ENCODE measurements around the gene LYRM9.
"Not testable (repeated sequence)": the region's sequence is repeated elsewhere in the genome, so short reads cannot be mapped to it uniquely, and the experiment has no call there.

The LYRM9 gene

DNA sequence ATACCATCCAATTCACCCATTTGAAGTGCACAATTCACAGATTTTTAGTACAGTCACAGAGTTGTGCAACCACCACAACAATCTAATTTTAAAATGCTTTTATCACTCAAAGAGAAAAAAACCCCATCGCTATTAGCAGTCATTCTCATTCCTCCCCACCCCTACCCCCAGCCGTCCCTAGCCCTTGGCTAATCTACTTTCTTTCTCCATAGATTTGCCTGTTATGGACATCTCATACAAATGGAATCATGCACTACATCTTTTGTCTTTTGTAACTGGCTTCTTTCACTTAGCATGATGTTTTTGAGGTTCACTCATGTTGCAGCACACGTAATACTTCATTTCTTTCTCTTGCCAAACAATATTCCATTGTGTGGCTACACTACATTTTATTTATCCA lies 20.4 kb downstream of the LYRM9 start:
- no peak for DNase-seq

DNA sequence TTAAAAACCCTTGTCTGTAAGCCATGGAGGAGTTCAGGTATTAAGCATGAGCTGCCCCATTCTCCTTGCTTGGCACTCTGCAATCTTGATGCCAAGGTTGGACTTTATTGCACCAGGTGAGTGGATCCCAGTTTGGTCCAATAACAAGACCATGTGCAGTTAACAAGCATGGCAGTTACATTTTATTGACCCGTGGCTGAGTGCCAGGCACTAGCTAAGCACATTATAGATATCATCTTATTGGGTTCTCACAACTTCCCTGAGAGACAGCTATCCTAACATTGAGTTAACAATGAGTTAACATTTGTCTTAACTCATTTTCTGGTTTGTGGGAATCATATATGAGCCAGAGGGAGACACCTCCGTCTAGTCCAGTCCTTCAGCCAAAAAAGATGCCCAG lies 21.8 kb downstream of the LYRM9 start:
- DNase-seq, result no peak

DNA sequence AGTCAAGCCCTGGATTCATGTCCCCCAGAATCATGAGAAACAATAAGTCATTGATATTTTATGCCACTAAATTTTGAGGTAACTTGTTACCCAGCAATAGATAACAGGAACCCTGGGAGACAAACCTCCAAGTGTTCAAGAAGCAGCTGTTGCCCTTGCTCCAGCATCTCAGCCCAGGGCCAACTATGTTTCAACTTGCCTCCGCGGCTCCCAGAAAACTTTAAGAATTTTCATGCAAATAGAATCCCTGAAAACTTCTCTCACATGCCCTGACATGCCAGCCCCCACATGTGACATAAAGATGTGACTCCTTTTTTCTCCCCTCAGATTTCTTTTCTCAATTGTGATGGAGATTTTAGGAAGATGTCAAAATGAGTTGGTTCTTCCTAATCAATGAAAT lies 22.8 kb downstream of the LYRM9 start:
- DNase-seq, result no peak

DNA sequence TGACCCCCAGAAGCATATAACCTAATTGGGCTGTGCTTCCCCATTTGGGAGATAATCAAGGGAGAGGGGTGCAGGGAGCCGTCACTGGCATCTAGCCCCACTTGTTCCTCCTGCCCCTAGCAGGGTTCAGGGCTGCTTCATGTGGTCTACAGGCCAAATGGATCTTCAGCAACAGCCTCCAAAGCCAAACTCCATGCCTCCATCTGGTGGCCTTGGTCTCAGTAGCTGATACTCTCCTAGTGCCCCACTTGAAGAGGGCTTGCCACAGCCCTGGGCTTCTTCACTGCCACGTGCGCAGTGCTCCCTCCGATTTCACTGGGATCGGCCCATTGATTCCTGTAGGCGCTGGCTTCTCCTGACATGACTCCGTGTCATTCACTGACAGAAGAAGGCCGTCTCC lies 24.6 kb downstream of the LYRM9 start:
- DNase-seq, result no peak

DNA sequence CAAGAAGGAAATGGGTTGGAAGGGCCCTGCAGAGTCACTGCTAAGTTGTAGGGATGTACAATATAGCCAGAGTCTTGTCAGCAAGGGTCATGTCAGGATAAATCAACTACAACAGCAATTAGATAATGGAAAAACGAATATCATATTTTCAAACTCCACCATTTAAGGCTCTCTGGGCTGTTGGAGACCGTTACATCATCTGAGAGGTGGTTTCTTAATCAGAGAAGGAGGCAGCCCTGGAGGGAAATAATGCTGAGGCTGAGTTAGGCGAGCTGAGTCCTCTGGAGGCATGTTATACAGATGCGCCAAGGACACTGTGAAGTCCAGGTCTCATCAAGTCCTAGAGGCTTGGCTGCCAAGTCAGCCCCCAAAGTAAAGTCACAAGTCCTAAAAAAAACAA lies 30.3 kb downstream of the LYRM9 start:
- DNase-seq, result no peak

DNA sequence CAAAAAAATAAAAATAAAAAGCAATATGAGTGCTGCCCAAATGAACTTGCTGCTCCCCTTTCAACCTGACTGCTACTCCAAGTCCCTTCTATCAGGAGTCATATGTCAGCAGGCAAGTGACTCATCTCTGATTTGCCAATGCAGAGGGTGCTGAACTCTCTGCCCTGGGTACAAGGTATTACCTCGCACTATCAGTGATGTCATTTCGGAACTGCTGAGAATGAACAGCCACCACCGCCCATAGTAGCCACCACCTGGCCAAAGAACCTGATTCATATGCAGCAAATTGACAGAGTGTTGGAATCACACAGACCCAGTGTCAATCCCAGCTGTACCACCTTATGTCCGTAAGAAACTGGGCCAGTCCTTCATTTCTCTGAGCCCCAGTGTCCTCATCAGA lies 31.2 kb downstream of the LYRM9 start:
- no peak for DNase-seq

DNA sequence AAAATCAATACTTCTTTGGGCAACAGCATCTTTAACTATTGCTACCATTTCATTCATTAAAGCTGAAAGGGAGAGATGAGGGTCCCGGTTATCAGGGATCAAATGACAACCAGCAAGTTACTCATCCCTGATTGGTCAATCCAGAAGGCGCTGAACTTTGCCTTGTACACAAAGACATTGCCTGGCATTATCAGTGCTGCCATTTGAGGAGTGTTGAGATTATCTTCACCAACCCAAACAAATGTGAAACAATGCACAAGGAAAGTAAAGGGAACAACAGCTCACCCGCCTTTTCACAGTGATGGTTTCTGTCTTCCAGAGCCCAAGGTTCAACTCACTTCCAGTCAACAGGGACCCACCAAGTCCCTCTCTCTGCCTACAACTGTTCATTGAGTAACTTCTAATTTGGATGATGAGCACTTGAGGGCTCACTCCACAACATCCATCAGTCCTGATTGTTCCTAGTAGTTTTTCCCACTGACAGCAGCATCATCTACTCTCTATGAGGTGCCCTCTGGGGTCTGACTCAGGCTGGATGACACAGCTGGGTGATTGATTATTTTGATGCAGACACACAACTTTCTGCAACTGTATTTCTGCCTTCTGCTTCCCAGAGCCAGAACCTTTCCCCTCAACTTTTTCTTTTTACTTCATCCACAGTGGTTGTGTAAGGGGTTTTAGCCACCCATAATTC lies 32.0 kb downstream of the LYRM9 start:
- no peak for DNase-seq

DNA sequence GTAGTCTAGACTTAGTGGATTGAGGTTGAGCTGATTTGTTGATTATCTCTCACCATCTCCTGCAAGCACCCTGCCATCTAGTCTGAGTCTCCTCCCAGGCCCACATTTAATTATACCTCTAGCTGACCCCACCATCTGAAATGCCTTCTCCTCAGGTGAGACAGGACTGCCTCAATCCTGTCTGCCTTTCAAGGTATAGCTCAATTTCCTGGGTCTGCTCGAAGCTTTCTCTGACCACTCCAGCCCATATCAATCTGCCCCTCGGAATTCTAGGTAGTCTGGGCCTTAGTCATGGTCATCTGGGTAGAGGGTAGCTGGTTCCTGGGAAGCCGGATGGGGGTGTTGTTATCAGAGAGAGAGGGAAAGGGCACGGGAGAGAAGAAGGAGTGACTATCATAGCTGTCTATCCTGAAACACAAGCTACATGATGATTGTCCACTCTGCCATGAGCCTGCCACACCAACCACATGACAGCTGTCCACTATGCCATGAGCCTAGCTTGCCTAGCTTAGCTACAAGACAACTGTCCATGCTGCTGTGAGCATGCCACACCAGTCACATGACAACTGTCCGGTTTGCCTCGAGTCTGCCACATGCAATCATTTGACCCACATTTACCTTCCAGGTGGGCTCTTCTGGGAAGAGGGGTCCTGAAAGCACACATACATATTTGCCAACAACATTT lies 34.4 kb downstream of the LYRM9 start:
- DNase-seq, result no peak

DNA sequence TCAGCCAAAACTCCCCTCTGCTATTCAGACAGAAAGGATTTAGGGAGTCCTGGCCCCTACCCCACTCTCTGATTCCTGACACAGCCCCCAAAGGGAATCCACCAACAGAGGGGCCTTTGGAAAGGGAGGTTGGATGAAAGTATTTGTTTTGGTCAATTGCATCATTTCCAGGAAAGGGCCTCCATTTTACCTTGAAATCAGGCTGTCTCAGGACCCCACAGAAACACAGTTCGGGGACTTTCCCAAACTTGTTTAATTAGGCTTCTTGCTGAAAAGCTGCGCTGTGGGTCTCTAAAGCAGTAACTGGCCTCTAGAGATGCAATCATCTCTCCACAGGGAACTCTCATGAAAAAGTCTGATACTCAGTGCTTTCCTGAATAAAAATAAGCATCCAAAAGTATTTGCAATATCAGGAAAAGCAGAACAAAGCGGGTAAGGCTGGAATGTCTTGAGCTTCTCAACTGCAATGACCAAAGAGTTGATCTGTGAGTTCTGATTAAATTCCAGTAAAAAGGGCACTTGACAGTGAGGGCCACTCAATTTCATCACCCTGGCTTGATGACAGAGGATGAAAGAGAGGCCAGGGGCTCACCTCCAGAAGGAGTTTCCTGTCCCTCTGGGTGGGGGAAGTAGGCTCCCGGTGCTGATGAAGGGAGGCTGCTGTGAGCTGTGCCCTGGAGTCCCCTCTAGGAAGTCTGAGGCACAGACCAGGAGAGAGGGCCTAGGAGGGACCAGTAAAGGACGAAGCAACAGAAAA lies 36.3 kb downstream of the LYRM9 start:
- no peak for DNase-seq

DNA sequence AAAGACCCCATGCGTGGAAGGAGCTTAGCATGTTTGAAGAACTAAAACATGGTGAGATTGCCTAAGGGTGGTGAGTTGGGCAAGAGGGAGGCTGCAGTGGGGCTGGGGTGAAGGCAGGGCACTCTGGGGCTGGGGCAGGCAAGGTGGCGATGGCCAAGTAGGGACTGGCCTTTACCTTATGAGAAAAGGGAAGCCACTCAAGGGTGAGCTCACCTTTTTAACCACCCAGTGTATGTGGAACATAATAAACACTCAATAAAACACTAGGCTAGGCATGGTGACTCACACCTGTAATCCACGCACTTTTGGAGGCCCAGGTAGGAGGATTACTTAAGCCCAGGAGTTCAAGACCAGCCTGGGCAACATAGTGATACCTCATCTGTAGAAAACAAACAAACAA lies 37.7 kb downstream of the LYRM9 start:
- no peak for DNase-seq

DNA sequence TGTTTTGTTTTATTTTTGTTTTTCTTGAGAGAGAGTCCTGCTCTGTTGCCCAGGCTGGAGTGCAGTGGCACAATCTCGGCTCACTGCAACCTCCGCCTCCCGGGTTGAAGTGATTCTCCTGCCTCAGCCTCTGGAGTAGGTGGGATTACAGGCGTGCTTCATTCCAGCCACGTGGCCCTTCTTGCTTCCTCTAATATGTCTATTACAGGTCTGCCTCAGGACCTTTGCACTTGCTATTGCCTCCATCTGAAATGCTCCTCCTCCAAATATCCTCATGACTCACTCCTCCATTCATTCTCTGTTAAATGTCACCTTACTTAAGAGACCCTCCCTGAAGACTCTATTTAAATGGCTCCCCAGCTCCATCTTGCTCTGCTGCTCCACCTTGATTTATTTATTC lies 39.0 kb downstream of the LYRM9 start:
- DNase-seq, result no peak

DNA sequence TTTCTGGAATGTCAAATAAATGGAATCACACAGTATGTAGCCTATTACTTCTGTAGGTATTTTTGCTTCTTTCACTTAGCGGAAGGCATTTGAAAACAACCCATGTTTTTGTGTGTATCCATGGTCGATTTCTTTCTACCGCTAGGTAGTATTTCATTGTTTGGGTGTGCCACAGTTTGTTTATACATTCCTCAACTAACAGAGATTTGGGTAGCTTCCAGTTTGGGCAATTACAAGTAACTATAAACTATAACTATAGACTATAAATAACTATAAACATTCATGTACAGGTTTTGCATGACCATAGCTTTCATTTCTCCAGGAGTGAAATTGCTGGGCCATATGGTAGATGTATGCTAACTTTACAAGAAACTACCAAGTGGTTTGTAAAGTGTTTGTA lies 40.1 kb downstream of the LYRM9 start:
- no peak for DNase-seq

DNA sequence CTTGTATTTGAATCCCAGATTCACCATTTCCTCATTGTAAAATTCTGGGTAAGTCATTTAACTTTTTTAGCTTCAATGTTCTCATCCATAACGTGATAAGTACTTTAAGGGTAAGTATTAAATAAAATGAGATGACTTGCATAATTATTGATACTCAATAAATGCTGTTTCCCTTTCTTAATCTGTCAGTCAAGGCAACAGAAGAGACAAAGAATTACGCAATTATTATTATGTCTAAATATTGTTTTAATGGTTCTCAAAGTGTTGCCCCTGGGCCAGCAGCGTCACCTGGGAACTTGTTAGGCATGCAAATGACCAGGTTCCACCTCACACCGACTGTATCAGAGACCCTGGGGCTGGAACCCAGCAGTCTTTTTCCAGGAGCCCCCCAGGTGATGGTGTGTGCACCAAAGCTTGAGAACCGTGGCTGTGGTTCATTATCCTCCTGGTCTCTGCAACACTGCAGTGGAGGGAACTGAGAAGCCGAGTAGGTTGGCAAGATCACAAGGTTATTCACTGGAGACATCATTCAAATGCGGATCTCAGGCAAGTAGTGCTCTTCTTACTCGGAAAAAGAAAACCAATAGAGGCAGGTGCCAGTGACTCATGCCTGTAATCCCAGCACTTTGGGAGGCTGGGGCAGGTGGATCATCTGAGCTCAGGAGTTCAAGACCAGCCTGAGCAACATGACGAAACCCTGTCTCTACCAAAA lies 43.5 kb downstream of the LYRM9 start:
- no peak for DNase-seq

DNA sequence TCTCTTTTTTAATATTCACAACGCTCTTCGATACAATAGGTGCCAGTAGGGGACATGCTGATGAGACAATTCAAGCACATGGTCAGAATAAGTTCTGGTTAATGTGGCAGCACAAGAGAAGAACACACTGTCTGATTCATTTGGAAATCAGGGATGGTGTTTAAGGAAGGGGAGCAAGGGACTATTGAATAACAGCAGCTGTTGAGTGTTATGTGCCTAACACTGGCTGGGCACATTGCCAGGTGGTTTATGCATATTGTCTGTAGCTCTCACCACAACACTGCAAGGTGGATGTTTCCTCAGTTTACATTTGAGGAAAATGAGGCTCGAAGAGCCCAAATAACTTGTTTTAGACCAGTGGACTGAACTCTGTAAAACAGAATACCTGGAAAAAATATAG lies 44.2 kb downstream of the LYRM9 start:
- DNase-seq, result no peak

DNA sequence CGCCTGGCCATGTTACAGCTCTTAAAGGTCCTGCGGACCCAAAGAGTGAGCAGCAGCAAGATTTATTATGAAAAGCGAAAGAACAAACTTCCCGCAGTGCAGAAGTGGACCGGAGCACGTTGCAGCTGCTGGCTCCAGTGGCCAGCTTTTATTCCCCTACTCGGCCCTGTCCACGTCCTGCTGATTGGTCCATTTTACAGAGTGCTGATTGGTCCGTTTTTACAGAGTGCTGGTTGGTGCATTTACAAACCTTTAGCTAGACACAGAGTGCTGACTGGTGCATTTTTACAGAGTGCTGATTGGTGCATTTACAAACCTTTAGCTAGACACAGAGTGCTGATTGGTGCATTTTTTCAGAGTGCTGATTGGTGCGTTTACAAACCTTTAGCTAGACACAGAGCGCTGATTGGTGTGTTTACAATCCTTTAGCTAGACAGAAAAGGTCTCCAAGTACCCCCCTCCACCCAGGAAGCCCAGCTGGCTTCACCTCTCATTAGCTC lies 46.3 kb downstream of the LYRM9 start:
- peak; percentile 5 for DNase-seq

DNA sequence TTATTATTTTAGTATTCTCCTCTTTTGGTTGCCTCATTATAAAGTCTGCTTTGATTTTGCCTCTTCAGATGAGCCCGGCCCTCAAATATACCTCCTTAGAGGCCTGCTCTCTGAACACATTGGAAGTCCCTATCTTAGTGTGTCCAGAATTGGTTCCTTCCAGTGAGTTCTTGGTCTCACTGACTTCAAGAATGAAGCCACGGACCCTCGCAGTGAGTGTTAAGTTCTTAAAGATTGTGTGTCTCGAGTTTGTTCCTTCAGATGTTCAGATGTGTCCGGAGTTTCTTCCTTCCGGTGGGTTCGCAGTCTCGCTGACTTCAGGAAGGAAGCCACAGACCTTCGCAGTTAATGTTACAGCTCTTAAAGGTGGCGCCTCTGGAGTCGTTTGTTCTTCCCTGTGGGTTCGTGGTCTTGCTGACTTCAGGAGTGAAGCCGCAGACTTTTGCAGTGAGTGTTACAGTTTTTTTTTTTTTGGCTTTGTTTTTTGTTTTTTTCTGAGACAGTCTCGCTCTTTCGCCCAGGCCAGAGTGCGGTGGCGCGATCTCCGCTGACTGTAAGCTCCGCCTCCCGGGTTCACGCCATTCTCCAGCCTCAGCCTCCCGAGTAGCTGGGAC lies 47.0 kb downstream of the LYRM9 start:
- peak; percentile 52 for DNase-seq

DNA sequence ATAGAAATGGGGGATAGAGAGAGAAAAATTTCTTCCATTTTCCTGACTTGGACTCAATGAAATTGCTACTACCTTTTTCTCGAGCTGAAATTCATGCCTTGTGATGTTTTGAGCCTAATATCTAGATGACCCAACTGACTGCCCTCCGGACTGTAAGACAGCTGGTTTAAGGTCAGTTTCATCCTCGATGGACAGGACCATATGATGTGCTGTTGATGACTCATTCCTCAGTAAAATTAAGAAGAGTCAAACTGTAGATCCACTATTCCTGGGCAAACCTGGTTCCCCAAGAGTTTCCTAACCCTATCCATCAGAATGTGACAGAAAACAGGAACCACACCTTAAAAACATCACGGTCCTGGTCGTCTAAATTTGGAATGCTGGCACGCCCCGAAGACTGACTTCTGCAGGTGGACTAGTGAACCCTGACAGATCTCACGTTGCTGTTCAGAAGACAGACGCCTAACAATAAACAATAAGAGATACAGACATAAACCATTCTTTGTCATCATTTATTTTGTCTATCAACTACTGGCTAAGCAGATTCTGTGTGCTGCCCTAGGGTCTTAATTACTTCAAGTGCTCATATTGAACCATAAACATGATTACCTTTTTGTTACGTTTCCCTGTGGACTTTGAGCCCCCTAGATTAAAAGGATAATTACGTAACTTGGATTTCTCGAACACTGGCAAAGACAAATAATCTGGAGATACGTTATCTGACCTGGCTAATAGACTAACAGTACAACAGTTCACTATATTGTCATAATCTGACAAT lies 47.7 kb downstream of the LYRM9 start:
- DNase-seq, result no peak

DNA sequence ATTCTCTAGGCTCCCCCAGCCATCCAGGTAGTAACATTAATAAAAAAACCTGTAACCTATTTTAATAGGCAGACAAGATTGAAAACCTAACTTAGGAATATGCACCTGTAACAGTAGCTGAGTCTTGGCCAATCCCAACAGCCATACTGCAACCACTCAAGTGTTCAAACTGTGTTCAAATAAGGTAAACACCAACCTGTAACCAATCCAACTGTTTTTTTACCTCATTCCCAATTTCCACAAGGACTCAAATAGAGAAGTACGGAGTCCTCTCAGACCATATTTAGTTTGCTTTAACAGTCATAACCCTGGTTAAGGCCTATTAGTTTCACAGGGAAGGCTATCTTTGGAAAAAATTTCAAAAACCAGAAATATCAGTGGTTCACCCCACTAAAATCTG lies 52.5 kb downstream of the LYRM9 start:
- no peak for DNase-seq

DNA sequence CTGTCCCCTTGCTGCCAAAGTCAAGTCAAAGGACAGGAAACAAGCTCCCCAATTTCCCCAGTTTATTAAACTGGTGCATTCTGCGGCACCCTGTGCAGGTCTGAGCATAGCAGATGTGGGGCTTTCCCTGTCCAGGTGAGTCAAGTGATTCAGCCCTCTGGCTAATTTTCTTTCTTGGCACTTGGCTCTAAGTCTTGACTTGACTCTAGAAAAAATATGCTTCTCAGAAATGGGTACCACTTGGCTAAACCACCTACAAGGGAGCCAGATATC lies 52.8 kb downstream of the LYRM9 start:
- not testable (repeated sequence) for DNase-seq

DNA sequence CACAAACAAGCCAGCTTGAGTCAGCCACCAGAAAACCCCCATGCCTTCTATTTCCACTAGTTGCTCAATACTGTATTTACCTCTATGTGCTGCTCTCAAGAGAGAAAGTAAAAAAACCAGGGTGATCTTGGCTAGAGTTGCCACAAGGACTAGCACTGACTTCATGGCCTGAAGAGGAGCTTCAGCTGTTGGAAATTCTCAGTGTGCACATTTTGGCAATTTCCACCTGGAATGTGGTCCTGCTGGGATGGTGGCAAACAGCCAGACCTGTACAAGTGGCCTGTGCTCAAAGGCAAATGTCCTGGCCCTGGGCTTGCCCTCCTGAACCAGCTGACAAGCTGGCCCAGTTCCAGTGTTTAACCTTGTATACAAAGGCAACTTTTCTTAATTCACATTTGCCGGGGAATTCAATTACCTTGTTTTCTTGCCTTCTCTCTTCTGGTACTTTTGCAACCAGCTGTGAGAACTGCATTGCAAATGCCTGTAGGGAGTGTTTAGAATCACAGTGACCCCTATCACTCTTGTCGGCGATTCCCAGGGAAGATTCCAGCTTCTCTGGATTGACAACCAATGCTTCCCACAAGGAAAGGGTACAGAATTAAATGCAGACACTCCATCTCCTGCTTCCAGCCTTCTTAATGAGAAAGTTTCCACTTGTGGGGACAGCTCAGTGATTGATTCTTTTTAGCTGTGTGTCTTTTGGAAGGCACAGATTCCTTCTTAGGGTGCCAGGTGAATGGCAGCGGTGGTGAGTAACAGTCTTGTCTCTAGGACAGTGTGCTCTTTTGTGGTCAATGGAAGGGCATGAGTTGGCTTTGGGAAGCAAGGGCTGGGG lies 53.4 kb downstream of the LYRM9 start:
- DNase-seq, result not testable (repeated sequence)

DNA sequence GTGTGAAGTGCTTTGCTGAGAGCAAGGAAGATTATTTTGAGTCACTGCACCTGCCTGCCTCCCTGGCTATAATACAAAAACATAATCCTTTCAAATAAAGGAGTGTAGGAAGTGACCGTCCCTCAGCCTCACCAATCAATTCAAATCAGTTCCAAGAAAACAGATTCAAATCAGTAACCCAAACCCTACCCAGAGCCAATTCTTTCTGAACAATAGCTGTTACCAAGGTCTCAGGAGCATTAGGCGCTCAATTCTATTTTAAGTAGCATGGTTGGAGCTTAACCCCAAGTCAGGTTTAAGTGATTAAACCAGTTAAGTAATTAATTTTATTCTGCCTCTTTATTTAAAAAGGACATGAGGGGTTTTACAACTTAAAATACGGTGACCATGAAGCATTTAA lies 54.6 kb downstream of the LYRM9 start:
- DNase-seq, result not testable (repeated sequence)

Measured in CD4-positive, alpha-beta T cell treated with Interleukin-21 for 1 hour (primary cell).